ENCODE measurements around the gene DAB2IP.

Gene DAB2IP

GRCh38 chr9:121633736-121634135 is 17.7 kb upstream of the DAB2IP start:
- H3F3A ChIP-seq (ENCODE audit: control insufficient read depth, insufficient read depth) = no peaks in the 10 kb centered on the region
- H3K79me2 ChIP-seq (ENCODE audit: control insufficient read depth, low read length) = no peaks in the 10 kb centered on the region
- H3K27me3 ChIP-seq (ENCODE audit: control insufficient read depth, low read length) = no peaks in the 10 kb centered on the region
- H3K9me2 ChIP-seq (replicated peaks; ENCODE audit: control insufficient read depth, low read length) = no peaks in the 10 kb centered on the region
- TF ChIP-seq CTCF (IDR thresholded peaks at IDR 0.05; ENCODE audit: low read depth, low read length, poor library complexity, severe bottlenecking) (no peak), EZH2phosphoT487 (IDR thresholded peaks at IDR 0.05; ENCODE audit: borderline replicate concordance, low read length) (no peak)
- peaks cover 16% of the 10 kb centered on the region for H3K4me1 ChIP-seq (ENCODE audit: control insufficient read depth, low read length)
- H3K36me3 ChIP-seq (ENCODE audit: control insufficient read depth, low read length) = no peaks in the 10 kb centered on the region
- no peaks in the 10 kb centered on the region for H3K9me3 ChIP-seq (ENCODE audit: control insufficient read depth, insufficient read depth, low read length)
- H3K4me3 ChIP-seq (ENCODE audit: low read length) = no peak overlapping the region
- H3K27ac ChIP-seq (ENCODE audit: low read depth, low read length) = no peak overlapping the region
- H4K20me1 ChIP-seq (ENCODE audit: control insufficient read depth, insufficient read depth, low read depth, low read length) = no peaks in the 10 kb centered on the region
- H3K4me2 ChIP-seq (ENCODE audit: low read length) = no peak overlapping the region

- Histone ChIP-seq H3K4me2 (ENCODE audit: low read length) (peak overlapping the region; percentile 38), H3K36me3 (ENCODE audit: control insufficient read depth, low read length) (no peaks in the 10 kb centered on the region), H3K9me3 (ENCODE audit: control insufficient read depth, insufficient read depth, low read length) (no peaks in the 10 kb centered on the region), H3F3A (ENCODE audit: control insufficient read depth, insufficient read depth) (no peaks in the 10 kb centered on the region), H3K4me3 (ENCODE audit: low read length) (0 out of 2 replicates have a peak overlapping the region, but pooled peaks have one; percentile 2), H3K9me2 (replicated peaks; ENCODE audit: control insufficient read depth, low read length) (no peaks in the 10 kb centered on the region), H3K79me2 (ENCODE audit: control insufficient read depth, low read length) (no peaks in the 10 kb centered on the region), H3K27ac (ENCODE audit: low read depth, low read length) (no peak overlapping the region), H3K4me1 (ENCODE audit: control insufficient read depth, low read length) (peaks cover 16% of the 10 kb centered on the region), H4K20me1 (ENCODE audit: control insufficient read depth, insufficient read depth, low read depth, low read length) (no peaks in the 10 kb centered on the region), H3K27me3 (ENCODE audit: control insufficient read depth, low read length) (no peaks in the 10 kb centered on the region)
- no peak for TF ChIP-seq EZH2phosphoT487 (IDR thresholded peaks at IDR 0.05; ENCODE audit: borderline replicate concordance, low read length)
- peak; percentile 34 for TF ChIP-seq CTCF (IDR thresholded peaks at IDR 0.05; ENCODE audit: low read depth, low read length, poor library complexity, severe bottlenecking)
Observed at GRCh38 chr9:121634329-121635261, 16.8 kb upstream of the DAB2IP start.

- Histone ChIP-seq H3K4me2 (ENCODE audit: low read length) (no peak overlapping the region), H3K27me3 (ENCODE audit: control insufficient read depth, low read length) (no peaks in the 10 kb centered on the region), H3K9me2 (replicated peaks; ENCODE audit: control insufficient read depth, low read length) (no peaks in the 10 kb centered on the region)
Observed at GRCh38 chr9:121635300-121635876, 16.0 kb upstream of the DAB2IP start.

More at GRCh38 chr9:121635300-121635876, 16.0 kb upstream of the DAB2IP start:
- Histone ChIP-seq H3K4me3 (ENCODE audit: low read length) (no peak overlapping the region), H3F3A (ENCODE audit: control insufficient read depth, insufficient read depth) (no peaks in the 10 kb centered on the region), H3K4me1 (ENCODE audit: control insufficient read depth, low read length) (peaks cover 16% of the 10 kb centered on the region), H3K27ac (ENCODE audit: low read depth, low read length) (no peak overlapping the region), H3K79me2 (ENCODE audit: control insufficient read depth, low read length) (no peaks in the 10 kb centered on the region), H3K36me3 (ENCODE audit: control insufficient read depth, low read length) (no peaks in the 10 kb centered on the region), H3K9me3 (ENCODE audit: control insufficient read depth, insufficient read depth, low read length) (no peaks in the 10 kb centered on the region), H4K20me1 (ENCODE audit: control insufficient read depth, insufficient read depth, low read depth, low read length) (no peaks in the 10 kb centered on the region)
- no peak for TF ChIP-seq EZH2phosphoT487 (IDR thresholded peaks at IDR 0.05; ENCODE audit: borderline replicate concordance, low read length)
- TF ChIP-seq CTCF (IDR thresholded peaks at IDR 0.05; ENCODE audit: low read depth, low read length, poor library complexity, severe bottlenecking) = no peak
